SKM-1 (cell line): ENCODE data around the gene ITM2C.

Experiments used
- DNase-seq: peaks from one replicate; lab custom pipeline; 2025; ENCODE audit not compliant: unreplicated experiment; lab: John Stamatoyannopoulos, UW

The ITM2C gene

DNA sequence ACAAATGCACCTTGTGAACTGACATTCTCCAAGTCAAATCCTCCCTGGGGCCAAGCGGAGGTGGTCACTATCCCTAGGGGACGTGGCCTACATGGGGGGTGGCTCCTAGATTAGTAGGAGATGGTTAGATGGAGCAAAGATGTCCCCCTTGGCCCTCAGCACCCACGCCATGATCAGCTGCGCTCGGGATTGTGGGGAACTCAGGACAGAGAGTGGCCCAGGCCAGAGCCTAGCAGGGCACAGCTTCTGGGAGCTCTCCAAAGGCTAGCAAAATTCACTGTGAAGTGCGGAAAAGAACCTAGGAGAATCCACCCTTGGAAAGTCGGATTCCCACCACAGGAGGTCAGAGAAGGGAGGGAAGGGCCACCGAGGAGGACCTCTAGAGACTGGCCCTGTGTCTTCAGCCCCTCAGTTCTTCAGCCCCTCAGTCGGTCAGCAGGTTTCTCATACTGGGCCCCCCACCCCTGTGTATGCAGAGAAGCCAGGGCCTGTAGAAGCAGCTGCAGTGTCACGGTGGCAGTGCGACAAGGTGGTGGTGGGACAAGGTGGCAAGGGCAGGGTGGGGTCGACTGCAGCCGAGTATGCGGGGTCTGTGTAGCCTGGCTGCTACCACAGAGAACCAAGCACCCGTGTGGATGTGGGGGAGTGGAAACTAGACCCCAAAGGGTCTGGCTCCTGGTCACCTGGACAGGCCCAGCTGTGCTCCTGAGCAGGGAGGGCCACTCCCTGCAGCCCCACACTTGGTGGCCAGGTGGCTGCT is 41.9 kb downstream of the ITM2C start:
- DNase-seq, result no peak

DNA sequence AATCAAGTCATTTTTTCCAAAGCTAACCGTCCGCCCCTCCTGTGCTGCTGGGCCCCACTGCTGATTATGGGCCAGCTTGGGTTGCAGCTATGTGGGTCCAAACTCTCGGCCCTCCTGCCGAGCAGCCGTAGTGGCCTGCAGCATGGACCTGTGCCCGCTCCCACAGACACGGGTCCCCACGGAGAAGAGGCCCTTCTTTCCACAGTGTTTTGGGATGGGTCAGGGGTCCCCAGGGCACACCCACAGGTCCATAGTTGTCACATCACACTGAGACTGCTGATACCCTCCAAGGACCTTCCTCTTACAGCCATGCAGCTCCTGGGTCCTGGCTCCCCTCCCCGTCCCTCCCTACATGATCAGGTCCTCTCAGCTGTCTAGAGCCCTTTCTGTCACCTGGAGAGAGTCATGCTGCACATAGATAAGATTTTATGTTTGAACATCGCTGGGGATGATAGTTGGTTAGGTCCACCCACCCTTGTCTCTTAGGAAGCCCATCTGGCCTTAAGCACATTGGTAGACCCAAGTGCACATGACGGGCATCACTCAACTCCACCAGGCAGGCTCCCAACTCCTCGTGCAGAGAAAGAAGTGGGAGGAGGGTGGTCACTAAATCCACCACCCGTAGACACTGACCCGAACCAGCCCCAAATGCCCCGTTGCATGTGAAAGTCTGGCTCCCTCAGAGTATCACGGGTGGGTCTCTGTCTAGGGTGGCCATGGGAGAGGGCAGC is 42.8 kb downstream of the ITM2C start:
- DNase-seq, result no peak

DNA sequence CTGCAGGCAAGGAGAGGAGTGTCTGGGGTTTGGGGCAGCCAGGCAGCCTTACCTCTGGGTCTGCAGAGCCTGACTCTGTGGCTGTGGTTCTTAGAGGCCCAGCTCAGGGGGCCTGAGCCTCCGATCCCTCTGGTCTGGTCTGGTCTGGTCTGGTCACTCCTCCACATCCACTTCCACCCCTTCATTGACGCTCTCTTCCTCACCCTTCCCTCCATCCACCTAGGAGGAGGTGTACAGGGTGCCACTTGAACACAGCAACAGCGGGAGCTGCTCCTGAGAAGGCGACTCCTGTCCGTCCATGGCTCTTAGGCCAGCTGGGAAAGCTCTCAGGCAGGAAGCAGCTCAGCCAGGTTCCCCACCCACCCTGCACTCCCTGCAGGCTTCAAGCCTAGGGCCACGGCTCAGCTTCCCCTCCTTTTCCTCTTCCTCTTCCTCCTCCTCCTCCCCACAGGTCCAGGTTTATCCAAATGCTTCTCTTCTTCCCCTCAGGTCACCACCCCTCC is 43.4 kb downstream of the ITM2C start:
- no peak for DNase-seq

DNA sequence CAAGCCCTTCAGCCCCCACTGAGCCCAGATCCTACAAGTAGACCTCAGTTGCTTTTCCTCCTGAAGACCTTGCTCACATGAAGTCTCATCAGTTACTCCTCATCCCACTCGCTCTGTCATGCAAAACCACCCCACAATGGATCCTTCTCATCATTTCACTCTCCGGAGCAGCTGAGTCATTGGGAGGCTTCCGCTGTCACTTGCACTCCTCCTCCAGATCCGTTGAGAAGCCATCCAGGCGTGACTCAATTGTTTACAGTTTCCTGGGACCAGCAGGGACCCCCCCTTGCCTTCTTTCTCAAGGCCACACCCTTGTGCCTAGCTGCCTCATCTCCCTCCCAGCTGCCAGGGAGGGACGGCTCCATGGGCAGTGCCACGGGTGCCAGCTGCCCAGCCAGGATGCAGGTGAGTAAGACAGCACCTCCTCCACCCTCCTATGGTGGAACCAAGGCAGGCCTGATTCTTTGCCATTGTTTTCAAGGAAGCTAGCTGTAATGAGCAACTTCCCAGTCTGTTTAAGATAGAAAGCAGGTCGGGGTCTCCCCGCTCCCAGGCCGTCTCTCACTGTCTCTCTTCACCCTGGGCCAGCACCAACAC is 44.0 kb downstream of the ITM2C start:
- no peak for DNase-seq

DNA sequence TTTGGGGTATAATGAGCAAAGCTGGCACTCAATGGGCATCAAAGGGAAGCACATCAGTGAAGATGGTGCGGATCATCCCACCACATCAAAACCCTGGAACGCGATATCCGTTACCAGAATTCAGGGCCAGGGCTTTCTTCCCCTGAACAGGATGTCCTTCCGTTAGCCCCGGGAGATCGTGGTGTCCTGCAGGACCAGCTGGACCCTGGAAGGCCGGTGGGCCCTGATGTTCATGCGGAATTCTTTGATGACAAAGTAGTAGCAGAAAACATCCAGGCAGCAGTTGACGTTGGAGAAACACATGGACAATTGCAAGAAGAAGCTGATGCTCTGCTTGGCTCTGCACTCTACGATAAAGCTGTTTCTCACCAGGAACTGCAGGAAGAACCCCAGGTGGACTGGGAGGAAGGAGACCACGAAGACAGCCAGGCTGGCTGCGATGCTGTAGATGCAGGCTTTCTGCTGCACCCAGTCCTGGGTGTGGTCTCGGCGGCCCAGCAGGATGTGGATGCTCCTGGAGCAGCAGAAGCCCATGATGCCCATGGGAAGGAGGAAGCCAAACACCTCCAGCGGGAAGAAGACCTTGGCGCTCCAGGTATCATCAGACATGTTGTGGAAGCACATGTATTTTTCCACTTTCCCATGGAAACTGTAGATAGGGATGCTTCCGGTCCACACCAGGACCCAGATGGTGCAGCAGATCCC is 45.3 kb downstream of the ITM2C start:
- DNase-seq, result no peak

DNA sequence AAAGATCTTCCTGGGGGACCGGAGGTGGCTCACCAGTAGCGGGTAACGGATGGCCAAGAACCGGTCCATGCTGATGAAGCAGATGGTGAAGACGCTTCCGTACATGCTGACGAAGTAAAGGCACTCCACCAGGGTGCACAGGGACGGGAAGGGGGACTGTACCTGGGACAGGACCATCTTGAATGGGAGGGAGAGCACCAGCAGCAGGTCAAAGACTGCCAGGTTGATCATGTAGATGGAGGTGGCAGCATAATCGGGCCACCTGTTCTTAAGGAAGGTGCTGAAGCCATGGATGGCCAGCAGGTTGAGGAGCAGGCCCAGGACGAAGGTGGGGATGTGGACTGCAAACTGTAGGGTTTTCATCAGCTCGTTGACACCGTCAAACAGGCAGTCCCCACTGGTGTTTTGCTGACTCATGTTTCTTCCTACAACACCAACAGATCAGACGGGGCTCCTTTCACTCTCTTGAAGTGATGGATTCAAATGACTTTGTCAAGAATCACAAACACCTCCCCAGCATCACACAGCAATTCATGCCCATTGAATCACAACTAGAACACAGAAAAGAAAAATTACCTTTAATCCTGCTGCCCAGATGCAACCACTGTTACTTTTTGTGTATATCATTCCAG is 45.9 kb downstream of the ITM2C start:
- DNase-seq, result no peak

DNA sequence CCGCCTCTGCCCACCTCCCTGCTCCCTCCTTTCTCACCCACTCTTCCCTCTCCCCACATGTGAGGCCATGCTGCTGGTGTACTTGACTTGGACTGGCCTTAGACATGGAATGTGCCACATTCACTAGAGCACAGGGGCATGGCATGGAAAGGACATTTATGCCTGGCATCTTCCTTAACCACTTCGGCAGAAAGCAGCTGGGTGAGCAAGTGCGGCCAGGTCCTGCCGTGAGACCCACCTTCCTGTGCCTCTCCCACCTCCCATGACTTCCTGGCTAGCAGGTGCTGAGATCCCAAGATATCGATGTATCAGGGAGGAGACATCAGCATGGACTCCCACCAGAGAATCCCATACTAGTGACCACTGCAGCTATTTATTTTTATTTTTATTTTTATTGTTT is 47.3 kb downstream of the ITM2C start:
- no peak for DNase-seq

DNA sequence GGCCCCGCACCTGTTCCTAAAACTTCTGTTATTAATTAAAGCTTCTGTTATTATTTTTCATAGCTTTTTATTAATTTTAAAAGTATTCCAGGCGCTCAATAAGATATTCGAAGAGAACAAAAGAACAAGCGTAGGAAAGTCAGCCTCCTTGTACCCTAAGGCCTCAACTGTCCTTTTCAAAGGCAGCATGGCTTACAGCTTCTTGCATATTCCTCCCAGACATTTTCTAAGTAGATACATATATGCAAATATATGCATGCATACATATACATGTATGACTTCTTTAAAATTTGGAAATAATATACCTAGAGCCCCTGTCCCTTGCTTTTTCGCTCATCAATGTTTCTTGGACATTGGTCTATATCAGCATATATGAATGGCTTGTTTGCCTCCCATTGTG is 48.0 kb downstream of the ITM2C start:
- no peak for DNase-seq

DNA sequence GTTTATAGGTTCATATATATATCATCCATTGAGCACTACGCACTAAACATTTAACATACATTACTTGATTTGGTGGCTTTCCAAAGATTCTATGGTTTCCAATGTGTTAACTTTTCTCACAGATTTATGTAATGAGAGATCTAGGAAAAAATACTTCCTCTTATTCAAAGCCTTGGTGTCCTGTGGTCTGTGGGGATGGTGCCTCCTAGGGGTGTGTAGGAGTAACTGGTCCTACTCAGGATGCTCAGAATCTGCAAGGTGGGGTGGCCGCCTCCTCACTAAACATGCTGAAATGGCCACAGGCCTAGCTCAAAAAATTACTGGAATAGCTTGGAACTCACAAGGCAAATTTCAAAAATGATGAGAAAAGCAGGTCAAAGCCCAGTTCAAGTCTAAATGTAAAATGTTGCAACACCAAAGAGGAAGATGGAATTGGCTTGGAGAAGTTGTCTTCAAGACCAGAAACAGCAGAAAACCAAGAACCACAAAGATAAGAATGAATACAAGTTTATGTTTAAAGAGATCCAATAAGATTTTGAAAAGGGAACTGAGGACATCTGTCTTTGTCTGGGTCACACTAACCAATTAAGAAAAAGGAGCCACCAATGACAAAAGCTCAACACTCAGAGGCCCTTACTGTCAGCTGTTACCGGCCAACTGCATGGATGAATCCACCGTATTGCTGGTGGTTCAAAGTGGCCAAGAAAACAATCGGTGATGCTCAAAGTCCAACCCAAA is 48.8 kb downstream of the ITM2C start:
- DNase-seq, result peak; percentile 79

DNA sequence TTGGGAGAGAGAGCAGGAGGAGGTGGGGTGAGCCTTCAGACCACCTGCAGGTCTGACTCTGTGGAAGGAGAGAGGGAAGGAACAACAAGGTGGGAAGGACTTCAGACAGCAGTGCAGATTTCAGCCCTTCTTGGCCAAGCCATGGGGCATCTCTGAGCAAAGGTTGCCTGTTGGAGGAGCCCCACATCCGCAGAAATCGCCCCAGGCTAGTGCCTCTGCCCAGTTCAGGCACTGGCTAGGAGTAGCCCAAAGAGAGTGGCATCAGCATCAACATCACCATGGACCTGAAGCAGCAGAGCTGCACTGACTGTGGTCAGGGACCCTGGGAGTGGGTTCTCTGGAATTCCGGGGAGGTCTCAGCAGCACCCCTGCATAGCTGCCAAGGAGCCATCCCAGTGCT is 50.1 kb downstream of the ITM2C start:
- no peak for DNase-seq

DNA sequence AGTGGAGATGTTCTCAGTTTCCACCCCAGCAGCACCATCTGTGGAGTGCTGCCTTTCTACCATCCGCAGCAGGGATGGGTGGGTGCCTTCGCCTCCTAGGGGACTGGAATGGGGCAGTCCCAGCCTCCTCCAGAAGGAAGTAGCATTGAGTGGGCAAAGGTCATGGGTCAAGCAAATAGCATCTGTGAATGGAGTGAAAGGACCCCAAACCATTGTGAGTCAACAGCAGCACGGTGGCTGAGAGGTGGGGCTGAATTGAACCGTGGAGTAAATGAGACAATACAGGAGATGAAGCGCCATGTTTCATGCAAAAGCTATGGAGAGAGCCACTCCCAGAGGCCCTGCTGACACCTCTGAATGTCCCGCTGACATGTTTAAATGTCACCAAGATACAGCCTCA is 50.6 kb downstream of the ITM2C start:
- DNase-seq, result no peak

DNA sequence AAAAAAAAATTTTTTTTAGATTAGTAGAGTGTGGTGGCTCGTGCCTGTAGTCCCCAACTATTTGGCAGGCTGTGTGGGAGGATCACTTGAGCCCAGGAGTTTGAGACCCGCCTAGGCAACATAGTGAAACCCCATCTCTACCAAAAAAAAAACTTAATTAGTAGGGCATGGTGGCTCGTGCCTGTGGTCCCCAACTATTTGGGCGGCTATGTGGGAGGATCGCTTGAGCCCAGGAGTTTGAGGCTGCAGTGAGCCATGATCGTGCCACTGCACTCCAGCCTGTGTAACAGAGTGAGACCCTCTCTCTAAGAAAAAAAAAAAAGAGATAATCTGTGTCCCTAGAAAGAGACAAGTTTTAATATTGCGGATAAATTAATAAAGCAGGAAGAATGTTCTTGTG is 51.5 kb downstream of the ITM2C start:
- no peak for DNase-seq

DNA sequence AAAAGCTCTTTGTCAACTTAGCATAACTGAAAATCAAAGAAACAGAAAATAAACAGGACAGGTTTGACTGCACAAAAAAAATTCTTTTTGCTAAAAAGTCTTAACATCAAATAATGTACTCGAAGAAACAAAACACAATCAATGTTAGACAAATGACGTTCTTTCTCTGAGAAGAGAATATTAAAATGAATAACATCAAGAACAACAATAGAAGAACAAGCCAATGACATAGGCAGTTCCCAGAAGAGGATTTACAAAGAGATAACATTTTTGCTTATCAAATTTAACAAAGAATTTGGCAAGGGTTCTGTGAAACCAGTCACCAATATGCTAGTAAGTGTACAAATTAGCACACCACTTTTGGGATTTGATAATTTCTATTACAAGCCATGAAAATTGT is 54.5 kb downstream of the ITM2C start:
- no peak for DNase-seq

DNA sequence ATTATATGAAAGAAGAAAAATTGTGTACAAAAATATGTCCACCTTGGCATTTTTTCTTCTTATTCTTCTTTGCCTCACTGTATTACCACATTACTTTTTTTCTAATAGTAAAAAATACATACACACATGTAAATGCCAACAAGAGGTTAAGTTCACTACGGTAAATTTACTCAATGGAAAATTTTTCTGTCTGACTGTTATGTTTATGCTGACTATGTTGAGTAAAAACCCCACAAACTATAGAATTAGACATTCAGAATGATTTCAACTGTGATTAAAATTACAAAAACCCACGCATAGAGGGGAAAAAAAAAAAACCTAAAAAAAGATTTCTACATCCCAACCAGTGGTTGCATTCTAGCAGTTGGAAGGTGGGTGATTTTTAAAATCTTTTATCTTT is 54.9 kb downstream of the ITM2C start:
- DNase-seq, result no peak

DNA sequence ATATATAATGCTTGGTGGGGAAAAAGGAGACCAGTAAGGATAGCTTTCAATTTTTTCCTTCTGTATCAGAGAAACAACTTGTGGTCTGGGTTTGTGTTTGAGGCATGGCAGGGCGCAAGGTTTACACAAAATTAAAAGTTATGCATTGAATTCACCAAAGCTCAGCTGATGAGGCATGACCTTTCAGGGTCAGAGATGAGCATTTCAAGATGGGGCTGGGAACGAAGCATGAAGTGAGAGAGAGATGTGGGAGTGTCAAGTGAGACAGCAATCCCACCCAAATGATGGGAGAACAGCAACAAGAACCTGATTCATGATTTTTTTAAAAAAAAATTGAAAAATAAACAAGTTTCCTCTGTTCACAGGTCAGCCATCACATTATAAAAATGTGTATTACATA is 55.4 kb downstream of the ITM2C start:
- no peak for DNase-seq

DNA sequence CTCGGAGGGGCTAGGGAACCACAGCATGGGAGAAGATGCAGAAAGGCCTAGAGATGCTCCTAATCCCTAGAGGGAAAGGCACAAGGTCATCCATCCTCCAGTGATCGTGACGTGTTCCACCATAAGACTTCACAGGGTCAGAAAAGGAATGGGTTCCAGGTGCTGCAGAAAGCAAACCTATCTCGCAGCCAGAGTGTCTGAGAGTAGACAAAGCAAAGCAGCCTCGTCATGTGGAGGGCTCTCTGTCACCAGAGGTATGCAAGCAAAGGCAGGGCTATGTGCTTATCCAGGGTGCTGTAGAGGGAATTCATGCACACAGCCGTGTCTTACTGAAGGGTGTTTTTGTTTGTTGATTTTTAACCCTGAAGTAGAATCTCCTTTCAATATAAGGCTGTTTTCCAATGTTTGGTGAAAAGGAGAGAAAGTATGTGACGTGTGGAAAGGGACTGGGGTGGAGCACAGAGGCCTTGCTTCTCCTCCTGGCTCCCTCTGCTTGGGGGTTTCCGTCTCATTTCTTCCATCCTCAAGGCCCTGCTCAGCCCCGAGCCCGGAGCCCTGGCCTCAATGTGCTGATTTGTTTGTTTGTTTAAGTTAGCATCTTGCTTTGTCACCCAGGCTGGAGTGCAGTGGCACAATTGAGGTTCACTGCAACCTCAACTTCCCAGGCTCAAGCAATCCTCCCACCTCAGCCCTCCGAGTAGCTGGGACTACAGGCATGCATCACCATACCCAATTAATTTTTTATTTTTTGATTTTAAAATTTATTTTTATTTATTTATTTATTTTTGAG is 57.3 kb downstream of the ITM2C start:
- no peak for DNase-seq

DNA sequence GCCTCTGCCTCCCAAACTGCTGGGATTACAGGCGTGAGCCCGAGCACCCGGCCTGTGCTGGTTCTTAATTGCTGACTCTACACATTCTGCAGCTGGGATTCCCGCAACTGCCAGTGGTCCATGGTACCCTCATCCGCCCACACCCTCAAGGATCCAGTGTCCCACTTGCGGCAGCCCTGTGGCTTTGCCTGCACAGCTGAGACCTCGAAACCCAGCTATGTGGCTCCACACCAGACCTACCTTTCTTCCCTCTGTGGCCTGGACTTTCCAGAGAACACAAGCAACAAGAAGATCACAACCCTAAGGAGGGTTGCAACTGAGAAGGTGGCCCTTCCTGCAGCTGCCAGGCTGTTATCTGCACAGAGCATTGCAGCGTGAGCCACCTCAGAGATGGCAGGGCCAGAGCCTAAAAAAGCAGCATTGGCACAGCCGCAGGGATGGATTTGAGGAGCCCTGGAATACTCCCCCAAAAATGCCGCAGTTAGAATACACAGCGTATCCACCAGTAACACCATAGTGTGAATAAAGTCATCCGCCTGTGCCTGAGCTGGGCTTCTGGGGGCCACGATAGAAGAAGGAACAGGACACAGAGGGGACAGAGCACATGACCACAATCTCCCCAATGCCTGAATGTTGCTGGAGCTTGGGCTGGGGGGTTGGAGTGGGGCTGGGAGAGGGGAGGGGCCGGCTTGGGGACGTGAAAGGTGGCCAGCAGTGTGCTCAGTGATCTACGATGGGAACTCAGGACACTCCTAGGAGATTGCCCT is 58.4 kb downstream of the ITM2C start:
- no peak for DNase-seq

DNA sequence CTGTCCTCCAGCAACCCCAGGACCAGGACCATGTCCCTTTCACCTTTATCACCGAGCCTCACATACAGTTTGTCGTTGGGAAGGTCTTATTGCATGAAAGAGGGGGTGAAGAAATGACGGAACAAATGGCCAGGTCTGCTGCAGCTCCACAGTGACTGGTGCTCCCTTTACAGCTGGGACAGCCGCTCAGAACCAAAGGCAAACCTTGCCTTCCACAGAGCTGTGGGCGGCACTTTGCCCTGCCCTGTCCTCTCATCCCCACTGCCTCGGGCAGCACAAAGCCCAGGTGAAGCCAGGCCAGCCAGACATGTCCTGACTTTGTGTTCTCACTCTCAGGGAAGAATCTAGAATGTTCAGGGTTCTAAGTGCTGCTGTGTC is 59.3 kb downstream of the ITM2C start:
- DNase-seq, result no peak
